ENCODE results near the gene NFE2L1. TPM values are rescaled to one million over a fixed set of nuclear protein-coding genes. Genes with fewer than 3 reads are reported as not detected.
A peak's percentile ranks its signal among the peaks of the same experiment; 100 is the strongest.

Gene NFE2L1
- total and polyA plus RNA-seq, 8 donors, result 27.4 to 74.0 (median 44.5) TPM

GRCh38 chr17:48107137-48108055, 59.2 kb downstream of the NFE2L1 start, which contains the start of gene SNX11:
TSS of gene SNX11 (plus strand) at chr17:48107766. CDS start at chr17:48112044, 4,278 bp downstream.
- H3K4me1 ChIP-seq, result peaks cover 0 to 24% (median 6%) of the 10 kb centered on the region in 3 donors
- H3K9me3 ChIP-seq, result no peaks in the 10 kb centered on the region
- intact Hi-C loops (cut with DNase I), result no loop called here
- H3K36me3 ChIP-seq, result no peaks in the 10 kb centered on the region
- DNase-seq, result peak; percentile 89 to 96 (median 92)
- peak within 1 kb of the TSS; percentile 41 to 64 (median 54) for H3K4me3 ChIP-seq
- no peak for FAIRE-seq
- ATAC-seq, result peak; percentile 96 to 97 (median 96)
- 0 to 1% methylated on average over 62 to 64 of the region's 64 CpGs for WGBS, 2 donors
- no peak for TF ChIP-seq CTCF (IDR thresholded peaks at IDR 0.05)
- no peaks in the 10 kb centered on the region for H3K27me3 ChIP-seq
- peak within 1 kb of the TSS; percentile 60 to 96 (median 78) for H3K27ac ChIP-seq

GRCh38 chr17:48110761-48111160, 62.6 kb downstream of the NFE2L1 start:
- peaks cover 0 to 5% (median 0%) of the 10 kb centered on the region in 3 donors for H3K36me3 ChIP-seq

More at GRCh38 chr17:48110761-48111160, 62.6 kb downstream of the NFE2L1 start:
- no peak overlapping the region for H3K4me3 ChIP-seq
- no peaks in the 10 kb centered on the region for H3K9me3 ChIP-seq
- TF ChIP-seq CTCF (IDR thresholded peaks at IDR 0.05), result no peak
- 74 to 80% methylated on average over 9 of the region's 9 CpGs for WGBS, 2 donors
- intact Hi-C loops (cut with DNase I), result no loop called here
- FAIRE-seq (no peak), ATAC-seq (no peak), DNase-seq (no peak)
- no peak overlapping the region for H3K27ac ChIP-seq
- peaks cover 0 to 24% (median 6%) of the 10 kb centered on the region in 3 donors for H3K4me1 ChIP-seq
- no peaks in the 10 kb centered on the region for H3K27me3 ChIP-seq

Small RNAs within 50 kb of the gene (microRNA-seq; reads per million reads assigned to microRNA genes)
- gene MIR152, result 470 to 608 reads per million in 2 donors

Other genes starting within 250 kb of the NFE2L1 start
- gene OSBPL7, start 226.6 kb upstream of the NFE2L1 start, total RNA-seq, result 10 to 100 TPM in 3 of 6 donors, 1 to 10 TPM in 3; 8.4 to 20.2 (median 11.3) TPM
- gene OSBPL7, start 226.6 kb upstream of the NFE2L1 start, polyA plus RNA-seq, result 10 to 100 TPM; 23.3 to 34.7 TPM
- gene MRPL10, start 216.8 kb upstream of the NFE2L1 start, total RNA-seq, result 10 to 100 TPM; 16.8 to 35.2 (median 25.1) TPM
- 10 to 100 TPM; 18.3 to 23.2 TPM for gene MRPL10, start 216.8 kb upstream of the NFE2L1 start, polyA plus RNA-seq
- gene LRRC46, start 216.7 kb upstream of the NFE2L1 start, total RNA-seq, result under 1 TPM; 0.14 to 0.66 (median 0.38) TPM
- gene LRRC46, start 216.7 kb upstream of the NFE2L1 start, polyA plus RNA-seq, result 1 to 10 TPM in 1 of 2 donors, under 1 TPM in 1; 0.73 to 1.8 TPM
- gene SCRN2, start 207.1 kb upstream of the NFE2L1 start, total RNA-seq, result 10 to 100 TPM; 12.6 to 24.3 (median 19.0) TPM
- gene SCRN2, start 207.1 kb upstream of the NFE2L1 start, polyA plus RNA-seq, result 10 to 100 TPM; 50.4 to 56.1 TPM
- under 1 TPM; 0.12 to 0.56 (median 0.22) TPM for gene SP6, start 197.2 kb upstream of the NFE2L1 start, total RNA-seq
- gene SP6, start 197.2 kb upstream of the NFE2L1 start, polyA plus RNA-seq, result under 1 TPM; 0.16 to 0.27 TPM
- 1 to 10 TPM; 5.2 to 8.8 (median 6.9) TPM for gene SP2, start 152.1 kb upstream of the NFE2L1 start, total RNA-seq
- 1 to 10 TPM; 5.5 to 8.5 TPM for gene SP2, start 152.1 kb upstream of the NFE2L1 start, polyA plus RNA-seq
- gene PNPO, start 106.8 kb upstream of the NFE2L1 start, total RNA-seq, result 10 to 100 TPM; 13.2 to 23.5 (median 19.6) TPM
- 1 to 10 TPM; 6.5 to 7.6 TPM for gene PNPO, start 106.8 kb upstream of the NFE2L1 start, polyA plus RNA-seq
- gene PRR15L, start 90.5 kb upstream of the NFE2L1 start, total RNA-seq, result 10 to 100 TPM; 26.6 to 68.6 (median 42.7) TPM
- gene PRR15L, start 90.5 kb upstream of the NFE2L1 start, polyA plus RNA-seq, result 10 to 100 TPM; 59.9 to 64.9 TPM
- gene CDK5RAP3, start 77.2 kb upstream of the NFE2L1 start, total RNA-seq, result 100 to 1,000 TPM; 134 to 234 (median 165) TPM
- 1,000 to 10,000 TPM; 1,052 to 1,312 TPM for gene CDK5RAP3, start 77.2 kb upstream of the NFE2L1 start, polyA plus RNA-seq
- 10 to 100 TPM in 2 of 6 donors, 1 to 10 TPM in 4; 6.3 to 10.8 (median 8.6) TPM for gene COPZ2, start 10.6 kb upstream of the NFE2L1 start, total RNA-seq
- 1 to 10 TPM; 9.7 to 9.8 TPM for gene COPZ2, start 10.6 kb upstream of the NFE2L1 start, polyA plus RNA-seq
- 10 to 100 TPM in 4 of 6 donors, 1 to 10 TPM in 2; 7.9 to 24.1 (median 12.0) TPM for gene CBX1, start 53.1 kb downstream of the NFE2L1 start, total RNA-seq
- 10 to 100 TPM; 10.0 to 20.9 TPM for gene CBX1, start 53.1 kb downstream of the NFE2L1 start, polyA plus RNA-seq
- gene SNX11, start 59.4 kb downstream of the NFE2L1 start, total RNA-seq, result 10 to 100 TPM in 1 of 6 donors, 1 to 10 TPM in 5; 5.4 to 13.6 (median 8.5) TPM
- 1 to 10 TPM; 6.5 to 7.7 TPM for gene SNX11, start 59.4 kb downstream of the NFE2L1 start, polyA plus RNA-seq